Natural killer cell treated with Interleukin-12 subunit alpha and Interleukin-12 subunit beta and Interleukin-15 and Interleukin-18, amount 100 ng/mL, for 72 hours (primary cell): ENCODE data around the gene IWS1. TPM values are rescaled to one million over a fixed set of nuclear protein-coding genes. Genes with fewer than 3 reads are reported as not detected.
"Not testable (repeated sequence)": the region's sequence is repeated elsewhere in the genome, so short reads cannot be mapped to it uniquely, and the experiment has no call there.

Experiments
- ATAC-seq, 2 donors: fragments of 150-1000 bp; cut with Tn5 transposase in 1 of 2; sonication (Bioruptor Pico), chemical (Tn5 transposase) in 1 of 2; 2 replicates each; pipeline ENCODE4 v1.10.0; 2021
- DNase-seq: peaks from one replicate; pipeline ENCODE4 v3.0.0; 2022; ENCODE audit warnings: low spot score
- H3K27ac Mint-ChIP-seq, 2 donors: 1 replicate in 1 of 2; 2 replicates in 1 of 2; pipeline ENCODE4 v1.8.0; 2022; ENCODE audit warnings: mixed read lengths in 2 of 2, mild to moderate bottlenecking in 1 of 2, moderate library complexity in 1 of 2
- H3K27me3 Mint-ChIP-seq, 2 donors: 1 replicate in 1 of 2; 2 replicates in 1 of 2; pipeline ENCODE4 v1.8.0; 2022; ENCODE audit warnings: mixed read lengths in 2 of 2
- H3K36me3 Mint-ChIP-seq: one replicate; pipeline ENCODE4 v1.8.0; 2022; ENCODE audit warnings: mixed read lengths
- H3K4me1 Mint-ChIP-seq, 2 donors: 1 replicate in 1 of 2; 2 replicates in 1 of 2; pipeline ENCODE4 v1.8.0; 2022; ENCODE audit warnings: low read depth in 2 of 2, mixed read lengths in 2 of 2, mild to moderate bottlenecking in 1 of 2
- H3K4me3 Mint-ChIP-seq: one replicate; pipeline ENCODE4 v1.8.0; 2022; ENCODE audit warnings: mixed read lengths
- H3K9me3 Mint-ChIP-seq: 2 replicates; pipeline ENCODE4 v1.8.0; 2022; ENCODE audit warnings: mixed read lengths
- total RNA-seq, 2 donors: library from RNA; stranded (reverse); gene quantifications; one replicate each; pipeline ENCODE4 v1.2.3, GENCODE V29; 2022

The IWS1 gene
- total RNA-seq, 2 donors from 2014 or later = 45.3 to 49.5 TPM

GRCh38 chr2:127463155-127463991 lies 62.9 kb downstream of the IWS1 start:
- Mint-ChIP-seq H3K27ac (no peak overlapping the region), H3K27me3 (no peaks in the 10 kb centered on the region), H3K4me1 (peaks cover 0 to 2% of the 10 kb centered on the region in 2 donors), H3K9me3 (no peaks in the 10 kb centered on the region), H3K4me3 (no peak overlapping the region), H3K36me3 (no peaks in the 10 kb centered on the region)
- DNase-seq (no peak), ATAC-seq (no peak)

- H3K27ac Mint-ChIP-seq = no peak overlapping the region
- no peaks in the 10 kb centered on the region for H3K9me3 Mint-ChIP-seq
- ATAC-seq (no peak), DNase-seq (no peak)
- H3K4me1 Mint-ChIP-seq = peaks cover 2 to 8% of the 10 kb centered on the region in 2 donors
- no peaks in the 10 kb centered on the region for H3K27me3 Mint-ChIP-seq
- H3K4me3 Mint-ChIP-seq = no peak overlapping the region
- no peaks in the 10 kb centered on the region for H3K36me3 Mint-ChIP-seq
Observed at GRCh38 chr2:127462461-127462860, 63.8 kb downstream of the IWS1 start.

GRCh38 chr2:127456960-127457359 lies 69.3 kb downstream of the IWS1 start:
- H3K4me3 Mint-ChIP-seq = no peak overlapping the region
- H3K9me3 Mint-ChIP-seq = no peaks in the 10 kb centered on the region
- H3K4me1 Mint-ChIP-seq = peaks cover 0 to 10% of the 10 kb centered on the region in 2 donors
- no peaks in the 10 kb centered on the region for H3K36me3 Mint-ChIP-seq
- DNase-seq = no peak
- ATAC-seq = no peak
- H3K27ac Mint-ChIP-seq = no peak overlapping the region
- H3K27me3 Mint-ChIP-seq = no peaks in the 10 kb centered on the region

GRCh38 chr2:127455566-127456493 lies 70.5 kb downstream of the IWS1 start:
- H3K9me3 Mint-ChIP-seq = no peaks in the 10 kb centered on the region
- H3K36me3 Mint-ChIP-seq = no peaks in the 10 kb centered on the region
- H3K4me3 Mint-ChIP-seq = no peak overlapping the region
- no peak overlapping the region for H3K27ac Mint-ChIP-seq
- H3K27me3 Mint-ChIP-seq = no peaks in the 10 kb centered on the region
- ATAC-seq (no peak), DNase-seq (no peak)
- H3K4me1 Mint-ChIP-seq = peaks cover 0 to 10% of the 10 kb centered on the region in 2 donors

- H3K9me3 Mint-ChIP-seq = no peaks in the 10 kb centered on the region
- no peaks in the 10 kb centered on the region for H3K27me3 Mint-ChIP-seq
- no peak overlapping the region for H3K27ac Mint-ChIP-seq
- no peaks in the 10 kb centered on the region for H3K36me3 Mint-ChIP-seq
- DNase-seq (no peak), ATAC-seq (no peak)
- no peak overlapping the region for H3K4me3 Mint-ChIP-seq
- peaks cover 0 to 10% of the 10 kb centered on the region in 2 donors for H3K4me1 Mint-ChIP-seq
Observed at GRCh38 chr2:127454595-127455565, 71.4 kb downstream of the IWS1 start.

GRCh38 chr2:127453392-127454171 lies 72.7 kb downstream of the IWS1 start:
- ATAC-seq (peak in 1 of 2 donors; percentile 45), DNase-seq (no peak)
- Mint-ChIP-seq H3K9me3 (no peaks in the 10 kb centered on the region), H3K4me3 (no peak overlapping the region), H3K27ac (no peak overlapping the region), H3K36me3 (no peaks in the 10 kb centered on the region), H3K4me1 (peaks cover 0 to 10% of the 10 kb centered on the region in 2 donors), H3K27me3 (peaks cover 0 to 3% of the 10 kb centered on the region in 2 donors)

GRCh38 chr2:127453013-127453391 lies 73.3 kb downstream of the IWS1 start:
- H3K4me1 Mint-ChIP-seq = peaks cover 0 to 8% of the 10 kb centered on the region in 2 donors
- DNase-seq = no peak
- peak in 1 of 2 donors; percentile 6 for ATAC-seq
- H3K27me3 Mint-ChIP-seq = peaks cover 0 to 8% of the 10 kb centered on the region in 2 donors
- H3K4me3 Mint-ChIP-seq = no peak overlapping the region
- H3K9me3 Mint-ChIP-seq = no peaks in the 10 kb centered on the region
- H3K27ac Mint-ChIP-seq = no peak overlapping the region
- H3K36me3 Mint-ChIP-seq = no peaks in the 10 kb centered on the region

- H3K4me1 Mint-ChIP-seq, ATAC-seq, H3K36me3 Mint-ChIP-seq, H3K9me3 Mint-ChIP-seq, H3K27ac Mint-ChIP-seq, H3K4me3 Mint-ChIP-seq, DNase-seq: not testable (repeated sequence)
- H3K27me3 Mint-ChIP-seq = peaks cover 0 to 12% of the 10 kb centered on the region in 2 donors
Observed at GRCh38 chr2:127452423-127452822, 73.9 kb downstream of the IWS1 start.

- no peak overlapping the region for H3K4me3 Mint-ChIP-seq
- DNase-seq (no peak), ATAC-seq (no peak)
- no peaks in the 10 kb centered on the region for H3K36me3 Mint-ChIP-seq
- no peak overlapping the region for H3K27ac Mint-ChIP-seq
- H3K27me3 Mint-ChIP-seq = peaks cover 0 to 12% of the 10 kb centered on the region in 2 donors
- no peaks in the 10 kb centered on the region for H3K4me1 Mint-ChIP-seq
- H3K9me3 Mint-ChIP-seq = no peaks in the 10 kb centered on the region
Observed at GRCh38 chr2:127451981-127452380, 74.3 kb downstream of the IWS1 start.

GRCh38 chr2:127449898-127450297 lies 76.4 kb downstream of the IWS1 start:
- no peak overlapping the region for H3K4me3 Mint-ChIP-seq

GRCh38 chr2:127449414-127449813 lies 76.9 kb downstream of the IWS1 start:
- DNase-seq (no peak), ATAC-seq (no peak)
- Mint-ChIP-seq H3K9me3 (peaks cover 5% of the 10 kb centered on the region), H3K36me3 (peaks cover 5% of the 10 kb centered on the region), H3K4me3 (no peak overlapping the region), H3K4me1 (no peaks in the 10 kb centered on the region), H3K27ac (no peak overlapping the region), H3K27me3 (peaks cover 2 to 18% of the 10 kb centered on the region in 2 donors)

More at GRCh38 chr2:127449898-127450297, 76.4 kb downstream of the IWS1 start:
- H3K27me3 Mint-ChIP-seq = peaks cover 2 to 16% of the 10 kb centered on the region in 2 donors
- ATAC-seq (no peak), DNase-seq (no peak)
- no peak overlapping the region for H3K27ac Mint-ChIP-seq
- peaks cover 4% of the 10 kb centered on the region for H3K9me3 Mint-ChIP-seq
- H3K36me3 Mint-ChIP-seq = peaks cover 4% of the 10 kb centered on the region
- no peaks in the 10 kb centered on the region for H3K4me1 Mint-ChIP-seq

GRCh38 chr2:127448526-127448925 lies 77.8 kb downstream of the IWS1 start:
- DNase-seq = no peak
- no peaks in the 10 kb centered on the region for H3K4me1 Mint-ChIP-seq
- peaks cover 2 to 18% of the 10 kb centered on the region in 2 donors for H3K27me3 Mint-ChIP-seq
- peaks cover 5% of the 10 kb centered on the region for H3K36me3 Mint-ChIP-seq
- no peak overlapping the region for H3K27ac Mint-ChIP-seq
- ATAC-seq = no peak
- no peak overlapping the region for H3K4me3 Mint-ChIP-seq
- peaks cover 5% of the 10 kb centered on the region for H3K9me3 Mint-ChIP-seq
